Left colon (tissue), 2 donors: ENCODE measurements around the gene ADRA2B. TPM values are rescaled to one million over a fixed set of nuclear protein-coding genes. Genes with fewer than 3 reads are reported as not detected.

ENCODE experiments used
- ATAC-seq: fragments of 200-7000 bp; cut with Tn5 transposase; one replicate; pipeline ENCODE4 v1.9.1; 2020; ENCODE audit warnings: mild to moderate bottlenecking, moderate library complexity
- DNase-seq, 2 donors: peaks; one replicate each; pipeline ENCODE4 v3.0.0-alpha.2; 2020
- intact Hi-C, 2 donors: fragments of 100-400 bp; cut with DNase I in 1 of 2; cut with micrococcal nuclease in 1 of 2; formaldehyde crosslinking; loops; one replicate each; pipeline versions ENCODE4 v1.11.2 to v1.14.0; 2022; cut with DNase I, micrococcal nuclease
- total RNA-seq, 2 donors: library from RNA; stranded (reverse); fragmentation: NEBNext Ultra II Directional; extraction: Animal tissue kit (Norgen Biotek cat#: 25700); gene quantifications; one replicate each; pipeline ENCODE4 v1.2.1, GENCODE V29; 2021
- donor health status: DM: no; HTN: no; CAD: no.
- donor health status: DM: yes; HTN: yes; CAD: no.

ADRA2B gene
- total RNA-seq, 2 donors from 2014 or later = 0.12 to 0.84 TPM

GRCh38 chr2:96110621-96111256, 5.6 kb downstream of the ADRA2B start:
- DNase-seq = peak in 1 of 2 donors; percentile 13
- intact Hi-C loops = no loop called here

GRCh38 chr2:96109931-96110511, 6.3 kb downstream of the ADRA2B start:
- peak in 1 of 2 donors; percentile 9 for DNase-seq
- ATAC-seq = no peak
- intact Hi-C loops = no loop called here

More at GRCh38 chr2:96110621-96111256, 5.6 kb downstream of the ADRA2B start:
- ATAC-seq = no peak

GRCh38 chr2:96109361-96109680, 7.0 kb downstream of the ADRA2B start:
- intact Hi-C loops = no loop called here
- ATAC-seq (no peak), DNase-seq (peak; percentile 4 to 17)

GRCh38 chr2:96108541-96109360, 7.6 kb downstream of the ADRA2B start:
- DNase-seq = peak in 1 of 2 donors; percentile 18
- intact Hi-C loops = no loop called here
- ATAC-seq = no peak

- intact Hi-C loops = no loop called here
- ATAC-seq (no peak), DNase-seq (peak in 1 of 2 donors; percentile 16)
Measured at GRCh38 chr2:96108151-96108540, 8.2 kb downstream of the ADRA2B start.

GRCh38 chr2:96107708-96108065, 8.7 kb downstream of the ADRA2B start:
- ATAC-seq = no peak
- DNase-seq = peak in 1 of 2 donors; percentile 15
- intact Hi-C loops = no loop called here

- DNase-seq (peak in 1 of 2 donors; percentile 11), ATAC-seq (no peak)
- intact Hi-C loops = no loop called here
Measured at GRCh38 chr2:96106991-96107707, 9.2 kb downstream of the ADRA2B start.

GRCh38 chr2:96105994-96106715, 10.2 kb downstream of the ADRA2B start:
- ATAC-seq = no peak
- peak in 1 of 2 donors; percentile 12 for DNase-seq
- intact Hi-C loops = no loop called here

GRCh38 chr2:96105152-96105915, 11.0 kb downstream of the ADRA2B start:
- no peak for DNase-seq
- no peak for ATAC-seq
- intact Hi-C loops = no loop called here

- no peak for DNase-seq
- no peak for ATAC-seq
- intact Hi-C loops = no loop called here
Measured at GRCh38 chr2:96104487-96104861, 11.9 kb downstream of the ADRA2B start.

GRCh38 chr2:96103761-96104486, 12.4 kb downstream of the ADRA2B start:
- ATAC-seq (no peak), DNase-seq (no peak)
- intact Hi-C loops = no loop called here

GRCh38 chr2:96103187-96103601, 13.2 kb downstream of the ADRA2B start:
- ATAC-seq (peak; percentile 48), DNase-seq (no peak)
- intact Hi-C loops = no loop called here

- ATAC-seq (no peak), DNase-seq (no peak)
- intact Hi-C loops = no loop called here
Measured at GRCh38 chr2:96102596-96103186, 13.7 kb downstream of the ADRA2B start.

GRCh38 chr2:96100893-96101304, 15.5 kb downstream of the ADRA2B start:
- no peak for ATAC-seq
- no peak for DNase-seq
- intact Hi-C loops = no loop called here

GRCh38 chr2:96099861-96100798, 16.2 kb downstream of the ADRA2B start:
- peak; percentile 1 to 14 for DNase-seq
- intact Hi-C loops = no loop called here
- no peak for ATAC-seq

- intact Hi-C loops = no loop called here
- ATAC-seq = no peak
- peak in 1 of 2 donors; percentile 3 for DNase-seq
Measured at GRCh38 chr2:96098900-96099590, 17.3 kb downstream of the ADRA2B start.
